Erythroblast (primary cell): ENCODE measurements around the gene ALPP.

Source experiments
- GATA1 ChIP-seq: IDR thresholded peaks from 2 replicates; pipeline ENCODE4 v1.6.1; 2011; ENCODE audit warnings: low read depth, mild to moderate bottlenecking, control low read depth, low read length, moderate library complexity
- POLR2A ChIP-seq: IDR thresholded peaks from 2 replicates; pipeline ENCODE4 v1.6.1; 2011; ENCODE audit warnings: mild to moderate bottlenecking, low read length

DNA sequence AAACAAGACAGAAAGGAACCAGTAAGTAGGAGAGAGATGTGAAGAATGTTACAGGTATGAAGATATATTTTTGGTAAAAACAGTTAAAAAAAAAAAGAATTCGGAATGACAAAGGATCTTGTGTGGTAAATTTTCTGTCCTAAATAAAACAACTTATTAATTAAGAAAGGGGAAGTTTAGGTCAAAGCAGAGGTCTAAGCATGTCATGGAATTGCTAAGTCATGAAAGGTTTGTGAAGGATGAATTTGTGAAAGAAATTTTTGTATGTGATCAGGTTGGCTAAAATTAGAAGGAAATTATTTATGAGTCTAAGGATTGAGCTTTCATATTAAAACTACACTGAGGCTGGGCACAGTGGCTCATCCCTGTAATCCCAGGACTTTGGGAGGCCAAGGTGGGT lies 17.0 kb downstream of the ALPP start:
- TF ChIP-seq POLR2A (no peak), GATA1 (no peak)
